HepG2 (cell line): ENCODE measurements around the gene THY1. TPM values are rescaled to one million over a fixed set of nuclear protein-coding genes. Genes with fewer than 3 reads are reported as not detected.

ENCODE experiments used
- AGO1 ChIP-seq: fragments of 200-400 bp; formaldehyde crosslinking; IDR thresholded peaks from 2 replicates; pipeline ENCODE4 v1.6.1; 2017; ENCODE audit warnings: mild to moderate bottlenecking, low read depth, low read length, moderate library complexity; ENCODE audit not compliant: poor library complexity, severe bottlenecking
- CHCHD3 ChIP-seq: sonication (generic); formaldehyde crosslinking; IDR thresholded peaks from 2 replicates; pipeline ENCODE4 v1.8.0; 2022; ENCODE audit warnings: mild to moderate bottlenecking, missing genetic modification reagents, moderate library complexity
- FIP1L1 ChIP-seq: fragments of 200-400 bp; formaldehyde crosslinking; IDR thresholded peaks from 2 replicates; pipeline ENCODE4 v1.6.1; 2018; ENCODE audit warnings: low read depth, mild to moderate bottlenecking, low read length, moderate library complexity, borderline replicate concordance; ENCODE audit not compliant: insufficient read depth
- FOXJ3 ChIP-seq: sonication (generic); formaldehyde crosslinking; IDR thresholded peaks from 2 replicates; pipeline ENCODE4 v1.4.0; 2020; ENCODE audit warnings: missing genetic modification reagents, mild to moderate bottlenecking, borderline replicate concordance
- HNRNPH1 ChIP-seq: fragments of 200-400 bp; formaldehyde crosslinking; optimal IDR thresholded peaks from 2 replicates; pipeline ENCODE3; 2017; ENCODE audit warnings: mild to moderate bottlenecking, low read depth, low read length
- MAFG ChIP-seq: sonication (generic); formaldehyde crosslinking; IDR thresholded peaks from 2 replicates; pipeline ENCODE4 v1.5.1; 2020; ENCODE audit warnings: mild to moderate bottlenecking, missing genetic modification reagents
- MAX ChIP-seq: IDR thresholded peaks from 2 replicates; pipeline ENCODE4 v1.6.1; 2012; ENCODE audit warnings: inconsistent platforms
- NCOA2 ChIP-seq: sonication (generic); formaldehyde crosslinking; IDR thresholded peaks from 2 replicates; pipeline ENCODE4 v1.8.0; 2022; ENCODE audit warnings: inconsistent platforms
- PPARG ChIP-seq: conservative IDR thresholded peaks from 2 replicates; pipeline ENCODE4 v1.6.1; 2016; ENCODE audit warnings: missing biosample characterization, missing genetic modification reagents
- SALL1 ChIP-seq: sonication (generic); formaldehyde crosslinking; IDR thresholded peaks from 2 replicates; pipeline ENCODE4 v1.8.0; 2022; ENCODE audit warnings: mild to moderate bottlenecking, missing genetic modification reagents
- SSRP1 ChIP-seq: IDR thresholded peaks from 2 replicates; pipeline ENCODE4 v1.6.1; 2016; ENCODE audit warnings: control low read depth
- TBX3 ChIP-seq: fragments of 450-650 bp; IDR thresholded peaks from 2 replicates; pipeline ENCODE4 v1.6.1; 2017; ENCODE audit warnings: antibody characterized with exemption, mild to moderate bottlenecking, inconsistent platforms, borderline replicate concordance
- ZBTB7B ChIP-seq: sonication (generic); formaldehyde crosslinking; IDR thresholded peaks from 2 replicates; pipeline ENCODE4 v1.4.0; 2020; ENCODE audit warnings: missing genetic modification reagents
- ZC3H4 ChIP-seq: sonication (generic); formaldehyde crosslinking; IDR thresholded peaks from 2 replicates; pipeline ENCODE4 v1.4.0; 2020; ENCODE audit warnings: missing genetic modification reagents, borderline replicate concordance
- ZFAT ChIP-seq: sonication (generic); formaldehyde crosslinking; conservative IDR thresholded peaks from 2 replicates; pipeline ENCODE4 v1.8.1; 2023; ENCODE audit warnings: missing genetic modification reagents, inconsistent platforms
- ZMYM2 ChIP-seq: sonication (generic); formaldehyde crosslinking; IDR thresholded peaks from 2 replicates; pipeline ENCODE4 v1.8.0; 2022; ENCODE audit warnings: mild to moderate bottlenecking, missing genetic modification reagents
- ZMYM4 ChIP-seq: sonication (generic); formaldehyde crosslinking; IDR thresholded peaks from 2 replicates; pipeline ENCODE4 v1.8.1; 2023; ENCODE audit warnings: mild to moderate bottlenecking, missing genetic modification reagents
- ZNF10 ChIP-seq: sonication (generic); formaldehyde crosslinking; IDR thresholded peaks from 2 replicates; pipeline ENCODE4 v1.4.0; 2020; ENCODE audit warnings: mild to moderate bottlenecking, low read depth, missing genetic modification reagents, borderline replicate concordance
- ZNF234 ChIP-seq: sonication (generic); formaldehyde crosslinking; conservative IDR thresholded peaks from 2 replicates; pipeline ENCODE4 v1.5.1; 2020; ENCODE audit warnings: mild to moderate bottlenecking, missing genetic modification reagents
- ZNF24 ChIP-seq: fragments of 450-650 bp; IDR thresholded peaks from 2 replicates; pipeline ENCODE4 v1.6.1; 2017; ENCODE audit warnings: antibody characterized with exemption, mild to moderate bottlenecking
- ZNF597 ChIP-seq: sonication (generic); formaldehyde crosslinking; IDR thresholded peaks from 2 replicates; pipeline ENCODE4 v1.5.0; 2020; ENCODE audit warnings: missing genetic modification reagents
- ZNF7 ChIP-seq: IDR thresholded peaks from 2 replicates; pipeline ENCODE4 v1.6.1; 2016; ENCODE audit warnings: missing biosample characterization, missing genetic modification reagents
- ZNF761 ChIP-seq: sonication (generic); formaldehyde crosslinking; conservative IDR thresholded peaks from 2 replicates; pipeline ENCODE4 v1.4.0; 2020; ENCODE audit warnings: mild to moderate bottlenecking, missing genetic modification reagents
- polyA plus RNA-seq, 8 experiments: library from polyadenylated mRNA; depleted of rRNA in 3 of 8; stranded (reverse) in 7 of 8; unstranded in 1 of 8; fragments of >200 nt; fragmentation: Illumina TruSeq in 4 of 8; extraction: Trizol in 4 of 8; gene quantifications; 2 replicates each; pipeline versions ENCODE4 v1.2.1 to v1.2.3, GENCODE V29; 2011 to 2016; ENCODE audit warnings: low read depth in 4 of 8, missing spikeins in 1 of 8, mixed read lengths in 1 of 8; ENCODE audit not compliant: insufficient read depth in 1 of 8
- total RNA-seq, 5 experiments: library from RNA; depleted of rRNA; stranded (reverse); fragments of >200 nt; fragmentation: Illumina TruSeq; extraction: Trizol; gene quantifications; 2 replicates each; pipeline ENCODE4 v1.2.3, GENCODE V29; 2016; ENCODE audit warnings: low read depth in 1 of 5
- TF ChIP-seq, protein P1 (sequence below): sonication (generic); formaldehyde crosslinking; IDR thresholded peaks from 2 replicates; pipeline ENCODE4 v1.4.0; 2020; ENCODE audit warnings: missing genetic modification reagents, mild to moderate bottlenecking, borderline replicate concordance
- TF ChIP-seq, protein P2 (sequence below): sonication (generic); formaldehyde crosslinking; conservative IDR thresholded peaks from 2 replicates; pipeline ENCODE4 v1.4.0; 2020; ENCODE audit warnings: missing genetic modification reagents

THY1 gene
- total and polyA plus RNA-seq, 2 of the 13 experiments (the other 11 are each of a cell fraction or from before 2014, with no cell fraction given): not detected

GRCh38 chr11:119376197-119376847, 46.6 kb downstream of the THY1 start (continued):
- TF ChIP-seq ZNF10 (CRISPR knock-in tag): no peak
- no peak for TF ChIP-seq ZNF234 (CRISPR knock-in tag)
- no peak for TF ChIP-seq ZNF7 (CRISPR knock-in tag)
- TF ChIP-seq TBX3: no peak
- no peak for TF ChIP-seq ZMYM2 (CRISPR knock-in tag)
- TF ChIP-seq ZMYM4 (CRISPR knock-in tag): peak; percentile 56; the same call in 1 of the 2 replicates
- TF ChIP-seq ZC3H4 (CRISPR knock-in tag): no peak
- no peak for TF ChIP-seq PPARG (CRISPR knock-in tag)
- no peak for TF ChIP-seq ZFAT
- peak; percentile 94 for TF ChIP-seq MAX
- TF ChIP-seq FOXJ3 (CRISPR knock-in tag): peak; percentile 74; the same call in 1 of the 2 replicates
- no peak for TF ChIP-seq SSRP1
- TF ChIP-seq, protein P1, sequence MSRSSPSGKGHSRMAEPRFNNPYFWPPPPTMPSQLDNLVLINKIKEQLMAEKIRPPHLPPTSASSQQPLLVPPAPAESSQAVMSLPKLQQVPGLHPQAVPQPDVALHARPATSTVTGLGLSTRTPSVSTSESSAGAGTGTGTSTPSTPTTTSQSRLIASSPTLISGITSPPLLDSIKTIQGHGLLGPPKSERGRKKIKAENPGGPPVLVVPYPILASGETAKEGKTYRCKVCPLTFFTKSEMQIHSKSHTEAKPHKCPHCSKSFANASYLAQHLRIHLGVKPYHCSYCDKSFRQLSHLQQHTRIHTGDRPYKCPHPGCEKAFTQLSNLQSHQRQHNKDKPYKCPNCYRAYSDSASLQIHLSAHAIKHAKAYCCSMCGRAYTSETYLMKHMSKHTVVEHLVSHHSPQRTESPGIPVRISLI (CRISPR knock-in tag): no peak; the same call in 1 of the 2 replicates
- peak; percentile 76 for TF ChIP-seq ZBTB7B (CRISPR knock-in tag)
- no peak for TF ChIP-seq ZNF597 (CRISPR knock-in tag)
- no peak for TF ChIP-seq MAFG (CRISPR knock-in tag)
- peak; percentile 39; the same call in 1 of the 2 replicates for TF ChIP-seq FIP1L1
- TF ChIP-seq ZNF761 (CRISPR knock-in tag): no peak
- TF ChIP-seq SALL1 (CRISPR knock-in tag): peak; percentile 71
- TF ChIP-seq ZNF24: no peak
- TF ChIP-seq CHCHD3 (CRISPR knock-in tag): no peak
- TF ChIP-seq AGO1: peak; percentile 46
- TF ChIP-seq NCOA2 (CRISPR knock-in tag): peak; percentile 64
- TF ChIP-seq, protein P2, sequence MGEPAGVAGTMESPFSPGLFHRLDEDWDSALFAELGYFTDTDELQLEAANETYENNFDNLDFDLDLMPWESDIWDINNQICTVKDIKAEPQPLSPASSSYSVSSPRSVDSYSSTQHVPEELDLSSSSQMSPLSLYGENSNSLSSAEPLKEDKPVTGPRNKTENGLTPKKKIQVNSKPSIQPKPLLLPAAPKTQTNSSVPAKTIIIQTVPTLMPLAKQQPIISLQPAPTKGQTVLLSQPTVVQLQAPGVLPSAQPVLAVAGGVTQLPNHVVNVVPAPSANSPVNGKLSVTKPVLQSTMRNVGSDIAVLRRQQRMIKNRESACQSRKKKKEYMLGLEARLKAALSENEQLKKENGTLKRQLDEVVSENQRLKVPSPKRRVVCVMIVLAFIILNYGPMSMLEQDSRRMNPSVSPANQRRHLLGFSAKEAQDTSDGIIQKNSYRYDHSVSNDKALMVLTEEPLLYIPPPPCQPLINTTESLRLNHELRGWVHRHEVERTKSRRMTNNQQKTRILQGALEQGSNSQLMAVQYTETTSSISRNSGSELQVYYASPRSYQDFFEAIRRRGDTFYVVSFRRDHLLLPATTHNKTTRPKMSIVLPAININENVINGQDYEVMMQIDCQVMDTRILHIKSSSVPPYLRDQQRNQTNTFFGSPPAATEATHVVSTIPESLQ (CRISPR knock-in tag): no peak
- TF ChIP-seq HNRNPH1: no peak
